Activated CD8-positive, alpha-beta memory T cell treated with anti-CD3 and anti-CD28 coated beads for 1 hour (primary cell): ENCODE data around the gene ITPRID2.
"Not testable (repeated sequence)": the region's sequence is repeated elsewhere in the genome, so short reads cannot be mapped to it uniquely, and the experiment has no call there.

ENCODE experiments used
- DNase-seq, 2 donors: peaks; one replicate each; pipeline ENCODE4 v3.0.0-alpha.2; 2020; ENCODE audit warnings: low read depth in 1 of 2; ENCODE audit errors: extremely low read depth in 1 of 2

ITPRID2 gene

DNA sequence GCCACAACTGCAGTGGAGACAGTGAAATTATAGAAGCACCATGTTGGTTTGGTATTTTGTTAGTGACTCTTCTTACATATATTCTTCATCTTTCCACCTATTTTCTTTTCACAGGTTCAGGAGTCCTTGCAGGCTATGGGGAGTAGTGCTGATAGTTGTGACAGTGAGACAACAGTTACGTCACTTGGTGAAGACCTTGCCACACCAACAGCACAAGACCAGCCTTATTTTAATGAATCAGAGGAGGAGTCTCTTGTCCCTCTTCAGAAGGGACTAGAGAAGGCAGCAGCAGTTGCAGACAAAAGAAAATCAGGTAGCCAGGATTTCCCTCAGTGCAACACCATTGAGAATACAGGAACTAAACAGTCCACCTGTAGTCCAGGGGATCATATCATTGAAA, 23.6 kb downstream of the ITPRID2 start:
- DNase-seq: no peak

DNA sequence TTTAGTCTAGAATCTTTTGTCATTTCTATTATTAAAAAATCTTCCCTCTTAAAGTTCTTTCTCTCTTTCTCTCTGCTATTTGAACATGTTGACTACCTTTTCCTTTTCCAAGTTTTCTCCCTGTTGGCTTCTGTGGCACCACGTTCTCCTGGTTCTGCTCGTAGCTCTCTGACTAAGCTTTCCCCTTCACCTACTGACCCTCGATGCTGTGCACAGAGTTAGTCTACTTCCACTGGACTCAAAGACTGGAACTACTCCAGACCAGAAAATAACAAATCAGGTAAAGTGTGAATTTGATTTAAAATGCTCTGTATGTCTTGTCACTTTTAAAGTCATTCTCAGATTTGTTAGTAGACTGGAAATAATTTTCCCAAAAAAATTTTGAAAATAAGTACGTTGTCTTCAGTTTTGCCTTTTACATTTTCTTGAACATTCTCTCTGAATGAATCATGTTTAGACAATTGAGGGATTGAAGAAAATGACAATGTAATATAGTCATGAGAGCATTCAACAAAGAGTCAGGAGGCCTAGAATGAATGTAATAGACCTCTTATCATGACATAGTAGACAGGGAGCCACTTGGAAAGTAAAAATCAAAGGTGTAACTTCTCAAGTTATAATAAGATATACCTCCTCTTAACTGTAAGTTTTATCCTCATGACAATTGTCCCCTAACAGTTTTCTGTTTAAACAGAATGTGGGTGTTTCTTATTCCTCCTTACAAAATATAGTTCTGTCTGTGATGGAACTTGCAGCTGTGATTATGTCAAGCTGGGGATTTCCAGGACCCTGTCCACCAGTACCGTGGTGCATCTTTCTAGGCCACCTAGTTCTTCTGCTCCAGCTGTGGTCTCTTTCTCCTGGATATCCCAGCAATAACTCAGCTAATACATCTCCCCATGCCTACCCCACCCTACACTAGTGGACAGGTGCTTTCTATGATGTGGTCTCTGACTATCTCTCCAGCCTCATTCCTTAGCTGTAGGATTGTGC, 25.5 kb downstream of the ITPRID2 start:
- DNase-seq: no peak

DNA sequence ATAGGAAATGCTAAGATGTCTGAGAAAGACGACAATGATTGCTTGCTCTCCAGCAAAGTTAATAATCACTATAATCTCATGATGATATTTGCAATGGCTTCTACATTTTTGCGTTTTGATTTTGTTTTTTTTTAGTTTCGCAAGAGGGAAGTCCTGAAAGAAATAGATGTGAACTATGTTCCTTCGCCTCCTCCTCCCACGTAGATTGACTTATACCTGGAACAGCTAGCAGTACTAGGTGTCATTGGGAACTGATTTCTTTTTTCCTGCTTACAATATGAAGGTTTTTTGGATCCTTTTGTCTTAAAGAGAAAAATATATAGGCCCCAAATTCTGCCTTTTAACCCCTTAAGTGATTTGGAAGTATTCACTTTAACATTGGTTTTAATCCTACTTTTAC, 26.7 kb downstream of the ITPRID2 start:
- no peak for DNase-seq

DNA sequence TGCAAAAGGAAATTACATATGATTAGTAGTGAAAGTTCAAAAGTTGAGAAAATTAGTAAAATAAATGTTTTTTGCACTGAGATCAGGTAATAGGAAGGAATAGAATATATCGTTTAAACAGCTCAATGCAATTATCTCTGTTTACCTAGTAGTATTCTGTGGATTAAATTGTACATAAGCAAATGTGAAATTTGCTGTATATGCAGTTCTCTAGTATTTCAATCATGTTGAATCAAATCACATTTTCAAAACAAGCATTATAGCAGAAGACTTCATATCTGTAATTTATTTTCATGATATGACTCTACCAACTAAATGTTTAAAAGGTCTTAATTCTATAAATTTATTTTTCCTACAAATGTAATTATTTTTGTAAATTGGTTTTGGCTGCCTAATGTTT, 31.6 kb downstream of the ITPRID2 start:
- no peak for DNase-seq

DNA sequence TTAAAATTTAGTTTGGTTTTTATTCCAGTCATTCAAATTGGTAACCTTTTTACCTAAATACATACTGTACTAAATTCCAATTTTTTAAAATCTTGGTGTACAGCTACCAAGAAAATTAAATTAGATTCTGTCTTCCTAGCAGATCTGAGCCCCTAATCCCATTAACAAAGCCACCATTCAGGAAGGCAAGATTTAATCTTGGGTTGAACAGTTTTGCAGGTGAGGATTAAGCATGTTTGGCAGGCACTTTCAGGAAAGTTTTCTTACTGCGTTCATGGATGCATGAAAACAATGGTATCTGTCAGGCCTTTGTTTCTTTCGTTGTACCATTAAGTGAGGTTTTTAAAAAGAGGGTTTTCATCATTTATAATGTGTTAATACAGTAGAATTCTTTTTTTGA, 32.8 kb downstream of the ITPRID2 start:
- DNase-seq: no peak

DNA sequence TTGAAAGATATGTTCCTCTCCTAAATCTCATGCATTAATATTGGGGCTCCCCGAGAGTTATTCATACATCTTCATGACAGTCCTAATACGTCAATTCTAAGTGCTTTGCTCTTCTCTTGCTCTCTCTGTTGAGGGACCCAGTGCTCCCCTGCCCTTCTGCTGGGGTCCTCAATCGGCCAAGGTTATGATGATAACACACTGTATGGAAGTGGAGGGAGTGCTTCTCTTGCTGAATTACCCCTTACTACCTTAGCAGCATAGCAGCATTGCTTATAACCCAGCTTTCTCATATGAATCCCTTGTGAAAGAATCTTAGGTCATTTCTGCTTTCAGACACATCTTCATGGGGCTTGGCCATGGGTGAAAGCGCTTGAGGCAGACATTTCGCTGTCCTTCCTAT, 43.2 kb downstream of the ITPRID2 start:
- DNase-seq: no peak

DNA sequence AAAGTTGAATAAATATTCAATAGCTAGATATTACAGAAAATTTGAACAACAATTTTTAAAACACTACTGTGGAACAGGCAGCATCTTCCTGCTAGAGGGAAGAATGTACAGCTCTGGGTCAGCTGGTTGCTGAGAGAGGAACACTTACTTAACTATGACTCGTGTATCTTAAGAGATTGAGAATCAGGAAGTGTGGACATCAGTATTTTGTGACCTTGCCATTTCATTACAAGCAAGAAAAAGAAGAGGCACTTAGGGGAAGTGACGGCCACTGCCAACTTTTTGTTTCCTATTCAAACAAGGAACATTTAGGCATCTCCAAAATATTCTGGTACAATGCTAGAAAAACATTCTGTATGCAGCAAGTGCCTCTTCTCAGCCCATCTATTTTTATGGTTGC, 45.9 kb downstream of the ITPRID2 start:
- DNase-seq: no peak

DNA sequence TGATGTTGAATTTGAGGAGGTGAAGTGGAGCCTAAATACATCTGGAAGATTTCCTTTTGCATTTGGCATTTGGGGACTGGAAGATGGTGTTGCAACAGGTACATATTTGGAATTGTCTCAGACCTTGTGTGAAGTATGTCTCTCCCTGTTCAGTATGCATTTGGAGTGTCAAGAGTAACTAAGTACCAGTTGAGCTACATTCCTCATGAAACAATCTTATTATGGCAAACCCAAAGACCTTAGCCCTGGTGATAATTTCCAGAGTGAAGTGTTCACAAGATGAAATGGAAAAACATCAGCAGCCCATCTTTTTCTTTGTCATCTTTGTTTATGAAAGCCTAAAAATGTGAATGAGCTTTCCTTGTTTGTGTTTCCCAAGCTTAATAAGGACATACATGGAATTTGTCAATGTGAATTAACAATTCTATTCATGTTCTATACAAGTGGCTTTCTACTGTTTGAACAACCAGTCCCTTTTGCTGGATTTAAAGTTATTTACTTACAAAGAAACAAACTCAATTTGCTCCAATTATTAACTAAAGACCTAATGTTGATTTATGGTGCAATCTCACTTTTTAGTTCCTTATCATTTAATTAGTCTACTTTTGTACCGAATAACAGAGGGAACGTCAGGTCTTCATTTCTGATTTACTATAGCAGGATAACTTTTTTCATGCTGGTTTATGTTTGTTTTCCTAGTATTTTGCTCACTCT, 52.0 kb downstream of the ITPRID2 start:
- DNase-seq: no peak

DNA sequence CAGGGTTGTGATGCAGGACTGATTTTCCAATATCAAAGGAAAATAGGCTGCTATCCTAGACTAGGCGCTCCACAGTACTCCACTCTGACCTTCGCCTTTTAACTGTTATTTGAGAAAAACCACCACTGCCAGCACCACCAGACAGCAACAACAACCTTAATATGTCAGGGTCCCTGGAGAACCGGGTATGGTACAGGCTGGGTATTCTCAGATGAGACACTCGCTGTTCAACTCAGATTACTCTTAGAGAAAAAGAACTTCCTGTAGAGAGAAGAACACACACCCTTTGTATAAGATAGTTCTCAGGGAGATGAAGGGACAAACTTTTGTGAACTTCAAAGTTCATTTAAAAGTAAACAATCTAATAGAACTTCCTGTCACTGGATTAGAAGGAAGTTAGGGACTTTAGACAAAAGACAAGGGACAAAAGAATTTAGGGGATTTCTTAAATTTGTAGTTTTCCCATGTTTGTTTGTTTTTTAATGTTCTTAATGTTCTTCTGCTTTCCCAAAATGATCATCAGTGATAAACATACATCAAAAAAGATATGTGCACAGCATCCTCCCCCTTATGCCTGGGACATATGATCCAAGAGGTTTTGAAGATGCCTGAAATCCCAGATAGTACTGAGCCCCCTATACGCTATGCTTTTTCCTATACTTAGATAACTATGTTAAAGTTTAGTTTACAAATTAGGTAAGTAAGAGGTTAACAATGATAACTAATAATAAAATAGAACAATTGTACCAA, 52.8 kb downstream of the ITPRID2 start:
- DNase-seq: no peak

DNA sequence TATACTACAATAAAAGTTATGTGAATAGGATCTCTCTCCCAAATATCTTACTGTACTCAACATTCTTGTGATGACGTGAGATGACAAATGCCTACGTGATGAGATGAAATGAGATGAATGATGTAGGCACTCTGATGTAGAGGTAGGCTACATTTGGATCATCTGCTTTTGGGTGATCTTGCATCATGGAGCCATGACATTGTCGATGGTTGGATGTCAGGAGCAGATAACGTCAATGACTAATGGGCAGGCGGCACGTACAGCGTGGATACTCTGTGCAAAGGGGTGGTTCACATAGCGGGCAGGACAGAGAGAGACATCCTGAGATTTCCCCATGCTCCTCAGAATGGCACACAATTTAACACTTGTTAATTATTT, 53.4 kb downstream of the ITPRID2 start:
- no peak for DNase-seq

DNA sequence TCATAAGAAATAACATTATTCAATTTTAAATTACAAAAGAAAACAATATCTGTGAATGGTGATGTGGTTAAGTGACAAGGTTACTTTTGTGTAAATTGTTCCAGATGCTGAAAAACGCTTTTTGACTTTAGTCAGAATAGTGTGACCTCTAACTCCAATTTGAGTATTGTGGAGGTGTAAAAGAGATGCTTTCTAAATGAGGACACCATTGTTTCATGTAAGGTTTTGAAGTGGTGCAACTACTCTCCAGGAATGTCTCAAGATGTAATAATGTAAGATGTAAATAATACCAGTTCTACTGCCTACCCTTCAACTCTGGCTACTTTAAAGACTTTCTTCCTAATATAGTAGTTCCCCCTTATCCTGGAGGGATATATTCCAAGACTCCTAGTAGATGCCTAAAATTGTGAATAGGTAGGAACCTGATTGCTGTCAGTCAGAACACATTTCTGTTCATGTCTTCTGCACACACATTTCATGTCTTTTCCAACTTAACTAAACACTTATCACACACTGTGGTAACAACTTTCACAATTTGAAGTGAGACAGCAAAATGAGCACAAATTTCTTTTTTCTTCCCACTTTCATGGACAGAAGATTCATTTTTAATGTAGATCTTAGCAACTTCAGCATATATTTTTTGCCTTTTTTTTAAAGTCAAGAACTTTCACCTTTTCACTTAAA, 55.1 kb downstream of the ITPRID2 start:
- DNase-seq: no peak

DNA sequence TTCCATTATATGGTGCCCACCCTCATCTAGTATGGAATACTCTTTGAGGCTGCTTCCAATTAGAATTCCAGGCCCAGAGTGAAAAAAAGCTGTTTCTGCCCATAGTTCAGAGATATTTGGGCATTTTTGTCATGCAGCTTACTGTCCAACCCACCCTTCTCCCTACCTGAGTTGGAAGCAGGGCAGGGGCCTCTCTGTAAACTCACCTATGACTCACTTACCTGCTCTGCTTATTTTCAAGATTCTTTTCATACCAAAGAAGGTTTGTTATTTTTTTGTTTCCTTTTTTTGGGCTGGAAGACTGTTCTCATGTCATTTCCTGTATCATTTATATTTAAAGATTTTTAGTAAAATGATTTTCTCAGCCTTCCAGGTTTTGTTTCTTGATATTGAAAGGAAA, 55.7 kb downstream of the ITPRID2 start:
- DNase-seq: no peak

DNA sequence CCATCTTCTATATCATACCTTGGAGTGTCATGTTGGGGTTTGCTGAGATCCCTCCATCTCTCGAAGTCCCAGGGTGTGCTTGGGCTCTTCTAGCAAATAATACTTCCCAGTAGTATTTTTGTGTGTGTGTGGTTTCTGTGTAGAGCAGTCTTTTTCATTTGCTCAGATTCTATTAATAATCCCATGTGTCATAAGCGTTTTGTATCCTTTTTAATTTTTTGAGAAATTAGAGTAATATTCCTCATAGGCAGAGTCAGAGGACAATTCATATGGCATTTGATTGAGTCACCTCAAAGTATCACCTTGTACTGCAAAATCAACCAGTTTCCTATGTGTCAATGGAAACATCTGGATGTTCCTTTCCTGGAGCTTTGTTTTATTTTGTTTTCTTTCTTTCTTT, 56.7 kb downstream of the ITPRID2 start:
- DNase-seq: no peak

DNA sequence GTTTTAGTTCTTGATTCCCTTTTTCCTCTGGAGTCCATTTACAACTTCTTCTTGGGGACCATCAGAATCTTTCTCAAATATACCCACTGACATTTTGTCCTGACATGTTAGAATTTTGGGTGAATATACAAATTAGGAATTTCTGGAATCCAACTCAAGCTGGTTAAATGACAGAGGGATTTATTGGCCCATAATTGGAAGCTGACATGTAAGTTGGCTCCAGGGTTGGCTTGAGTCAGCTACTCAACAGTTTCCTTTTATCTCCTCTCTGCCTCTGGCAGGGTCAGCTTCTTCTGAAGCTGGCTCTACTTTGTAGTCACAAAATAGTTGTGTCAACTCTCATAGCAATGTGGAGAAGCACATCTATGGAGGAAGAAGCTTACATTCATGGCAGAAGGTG, 57.5 kb downstream of the ITPRID2 start:
- DNase-seq: no peak

DNA sequence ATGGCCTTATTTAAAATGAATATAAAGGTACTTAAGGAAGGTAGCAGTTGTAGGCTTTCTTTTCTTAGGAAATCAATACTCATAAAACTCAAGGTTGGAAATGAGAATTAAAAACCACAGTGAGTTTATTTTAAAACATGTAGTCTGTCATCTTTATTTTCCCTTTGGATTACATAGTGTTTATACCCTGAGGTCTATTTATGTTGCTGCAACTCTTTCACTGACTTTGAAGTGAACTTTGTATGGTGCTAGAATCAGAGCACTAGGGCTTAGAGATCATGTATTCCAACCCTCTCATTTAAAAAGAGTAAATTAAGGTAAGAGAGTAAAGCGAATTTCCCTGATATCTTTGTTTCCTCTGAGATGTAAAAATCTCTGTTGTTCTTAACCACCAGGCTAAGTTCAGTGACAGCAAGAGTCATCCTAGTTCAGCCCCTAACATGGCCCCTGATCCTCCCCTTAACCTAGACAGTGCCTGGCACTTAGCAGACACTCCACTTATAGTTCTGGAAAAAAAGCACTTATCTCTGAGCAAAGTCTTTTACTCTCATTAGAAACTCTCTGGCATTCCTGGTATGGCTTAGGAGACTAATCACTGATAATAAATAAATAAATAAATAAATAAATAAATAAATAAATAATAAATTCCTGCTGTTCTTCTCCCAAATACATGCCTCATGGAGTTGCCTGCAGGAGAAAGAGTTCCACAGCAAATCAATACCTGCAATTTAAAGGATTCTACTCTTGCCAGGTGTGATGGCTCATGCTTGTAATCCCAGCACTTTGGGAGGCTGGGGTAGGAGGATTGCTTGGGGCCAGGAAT, 61.1 kb downstream of the ITPRID2 start:
- DNase-seq: no peak

DNA sequence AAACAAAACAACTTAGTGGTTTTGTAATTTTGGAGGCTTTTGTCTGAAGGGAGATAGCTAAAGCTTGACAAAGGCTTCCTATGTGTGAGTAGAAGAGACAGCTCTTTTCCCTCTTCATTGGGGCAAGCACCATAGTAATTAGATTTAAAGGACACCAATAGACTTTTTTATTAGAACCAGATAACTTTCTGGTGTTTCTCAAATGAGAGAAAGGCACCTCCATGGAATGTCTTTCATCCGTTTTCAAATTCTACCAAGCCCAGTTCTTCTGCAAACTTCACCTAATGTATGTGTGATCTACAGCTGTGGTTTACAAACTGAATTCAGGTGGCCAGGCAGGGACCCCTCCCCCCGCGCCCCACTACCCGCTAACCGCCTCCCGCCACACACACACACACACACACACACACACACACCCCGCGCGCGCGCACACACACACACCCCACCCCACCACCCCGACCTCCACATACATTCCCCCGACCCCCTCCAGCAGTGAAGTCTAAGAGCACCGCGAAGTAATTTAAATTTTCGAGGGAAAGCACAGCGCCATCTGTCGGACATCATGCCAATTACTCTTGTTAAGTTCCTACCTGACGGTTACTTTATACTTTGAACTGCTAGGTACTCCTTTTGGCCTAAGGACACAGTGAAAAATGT, 62.5 kb downstream of the ITPRID2 start:
- peak; percentile 17 to 44 for DNase-seq

DNA sequence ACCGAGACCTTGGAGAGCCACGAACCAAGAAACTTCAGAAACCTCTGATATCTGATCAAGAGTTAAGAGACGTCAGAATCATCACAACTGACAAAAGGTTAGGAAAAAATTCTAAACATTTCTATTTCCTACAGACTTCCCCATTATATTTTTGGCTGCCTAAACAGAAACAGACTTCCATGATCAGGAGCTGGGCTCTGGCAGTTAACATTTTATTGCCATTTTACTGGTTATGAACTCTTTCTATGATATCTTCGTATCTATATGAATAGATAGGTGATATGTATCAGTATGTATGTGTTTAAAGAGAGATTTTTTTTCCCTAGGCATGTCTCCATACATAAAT, 63.0 kb downstream of the ITPRID2 start:
- no peak for DNase-seq

DNA sequence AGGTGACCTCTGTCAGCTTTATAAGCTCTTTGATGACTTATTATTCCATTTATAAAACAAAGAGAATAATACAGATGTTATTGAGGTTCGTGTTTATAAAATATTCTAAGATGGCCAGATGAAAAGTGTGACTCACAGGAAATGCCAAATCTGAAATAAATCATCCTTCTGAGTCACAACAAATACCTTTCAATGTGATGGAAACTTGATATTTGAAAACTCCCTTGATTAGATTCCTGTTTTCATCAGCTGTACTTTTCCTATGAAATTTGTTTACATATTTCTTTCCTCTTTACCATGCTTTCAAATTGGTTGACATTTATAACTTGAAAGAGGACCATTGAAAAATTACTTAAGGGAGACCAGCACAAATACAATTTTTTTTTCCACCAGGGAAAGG, 63.5 kb downstream of the ITPRID2 start:
- DNase-seq: no peak

DNA sequence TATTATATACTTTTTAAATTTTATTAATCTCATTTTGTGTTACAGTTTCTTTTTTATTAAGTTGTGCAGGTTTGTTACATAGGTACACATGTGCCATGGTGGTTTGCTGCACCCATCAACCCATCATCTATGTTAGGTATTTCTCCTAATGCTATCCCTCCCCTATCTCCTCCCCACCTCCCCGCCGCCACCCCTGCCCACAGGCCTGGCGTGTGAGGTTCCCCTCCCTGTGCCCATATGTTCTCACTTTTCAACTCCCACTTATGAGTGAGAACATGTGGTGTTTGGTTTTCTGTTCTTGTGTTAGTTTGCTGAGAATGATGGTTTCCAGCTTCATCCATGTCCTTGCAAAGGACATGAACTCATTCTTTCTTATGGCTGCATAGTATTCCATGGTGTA, 64.3 kb downstream of the ITPRID2 start:
- not testable (repeated sequence) for DNase-seq

DNA sequence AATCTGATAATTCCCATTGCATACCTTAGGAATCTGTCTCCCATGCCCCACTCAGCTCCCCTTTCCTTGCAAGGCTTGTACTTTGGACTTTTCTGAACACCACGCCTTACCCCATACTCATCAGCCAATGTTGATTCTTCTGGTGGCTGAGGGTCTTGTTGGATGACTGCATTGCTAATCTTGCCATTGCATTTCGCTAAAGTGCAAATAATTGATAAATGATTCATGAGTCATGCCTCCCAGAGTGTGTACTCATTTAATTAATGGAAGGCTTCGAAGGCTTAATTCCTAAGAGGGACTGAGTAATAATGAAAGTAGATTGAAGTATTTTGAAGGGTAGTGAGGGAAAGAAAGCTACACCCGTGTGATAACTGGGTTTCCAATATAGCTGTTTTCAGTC, 66.1 kb downstream of the ITPRID2 start:
- DNase-seq: no peak
